Suprapubic skin (tissue), 4 donors: ENCODE measurements around the gene CDHR3. TPM values are rescaled to one million over a fixed set of nuclear protein-coding genes. Genes with fewer than 3 reads are reported as not detected.

Source experiments
- DNase-seq, 2 donors: peaks; one replicate each; pipeline ENCODE4 v3.0.0-alpha.2; 2019; ENCODE audit warnings: low spot score in 2 of 2
- H3K27ac ChIP-seq: fragments of 200-600 bp; sonication (generic); one replicate; pipeline ENCODE4 v1.5.1; 2019
- H3K27me3 ChIP-seq: fragments of 200-600 bp; sonication (generic); one replicate; pipeline ENCODE4 v1.5.1; 2019
- H3K36me3 ChIP-seq: fragments of 200-600 bp; sonication (generic); one replicate; pipeline ENCODE4 v1.5.1; 2019
- H3K4me1 ChIP-seq: fragments of 200-600 bp; sonication (generic); one replicate; pipeline ENCODE4 v1.5.1; 2019
- H3K4me3 ChIP-seq: fragments of 200-600 bp; sonication (generic); one replicate; pipeline ENCODE4 v1.5.1; 2019; ENCODE audit warnings: mild to moderate bottlenecking
- H3K9me3 ChIP-seq: fragments of 200-600 bp; sonication (generic); one replicate; pipeline ENCODE4 v1.5.1; 2019
- EP300 ChIP-seq: sonication (generic); formaldehyde crosslinking; IDR thresholded peaks from one replicate; pipeline ENCODE4 v1.6.1; 2017; ENCODE audit warnings: antibody characterized with exemption
- POLR2A ChIP-seq, 2 donors: fragments of 450-650 bp; IDR thresholded peaks; one replicate each; pipeline ENCODE4 v1.6.1; 2017; ENCODE audit warnings: antibody characterized with exemption in 2 of 2, mild to moderate bottlenecking in 2 of 2, moderate library complexity in 2 of 2
- POLR2AphosphoS5 ChIP-seq, 3 donors: sonication (generic); formaldehyde crosslinking; IDR thresholded peaks; one replicate each; pipeline ENCODE4 v1.6.1; 2017; ENCODE audit warnings: antibody characterized with exemption in 3 of 3
- WGBS: methylation state at CpG from one replicate; pipeline ENCODE4 v1.1.5; 2018; 5-methylcytosine and 5-hydroxymethylcytosine counted together
- total RNA-seq, 4 donors: library from RNA; depleted of rRNA; stranded (reverse); fragments of >200 nt; gene quantifications; one replicate each; pipeline ENCODE4 v1.1.0, GENCODE V29; 2016
- TF ChIP-seq, protein P1 (sequence below), 2 donors: fragments of 200-600 bp in 1 of 2; fragments of 450-650 bp in 1 of 2; sonication (generic) in 1 of 2; IDR thresholded peaks; one replicate each; pipeline ENCODE4 v1.5.1; 2016 to 2019; ENCODE audit warnings: antibody characterized with exemption in 2 of 2, mild to moderate bottlenecking in 1 of 2, moderate library complexity in 1 of 2

Gene CDHR3
- total RNA-seq, 4 donors from 2014 or later = 1.3 to 6.5 (median 2.7) TPM

DNA sequence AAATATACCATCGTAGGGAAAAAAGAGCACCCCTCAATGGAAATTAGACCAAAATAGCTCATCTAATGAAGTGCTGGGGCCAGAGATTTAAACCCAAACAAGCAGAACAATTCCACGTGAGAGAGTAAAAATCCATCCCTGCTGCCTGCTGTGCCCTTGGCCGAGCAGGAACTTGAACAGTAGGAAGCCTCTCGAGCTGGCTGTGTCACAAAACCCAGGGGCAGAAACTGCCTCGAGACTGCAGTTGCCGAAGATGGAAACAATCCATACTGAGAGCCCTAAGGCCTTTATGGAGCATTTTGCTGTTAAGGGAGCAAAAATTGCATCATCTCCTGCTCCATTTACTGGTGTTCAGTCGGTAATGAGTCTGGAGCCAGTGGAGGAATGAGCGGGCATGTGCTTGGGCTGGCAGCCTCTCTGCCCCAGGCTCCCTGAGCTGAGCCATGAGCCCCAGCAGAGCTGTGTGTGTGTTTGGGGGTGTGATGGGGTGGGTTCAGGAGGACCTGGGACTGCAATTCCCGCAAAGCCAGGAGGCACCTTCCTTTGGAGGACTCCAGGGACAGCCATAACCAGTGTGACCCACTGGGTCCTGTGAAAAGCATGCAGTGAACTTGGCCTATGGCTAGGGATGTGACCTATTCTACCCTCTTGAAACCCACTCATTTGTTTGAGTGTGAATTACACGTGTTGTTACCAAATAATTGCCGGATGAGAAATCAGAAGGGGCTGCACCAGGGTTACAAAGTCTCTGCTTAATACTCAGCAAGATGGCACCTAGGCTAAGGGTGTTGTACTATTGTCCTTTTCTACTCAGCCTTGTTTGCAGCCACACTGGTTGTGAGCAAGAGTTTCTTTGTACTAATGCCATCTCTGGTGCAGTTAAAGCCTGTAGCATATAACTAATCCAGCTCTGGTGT, 58.3 kb downstream of the CDHR3 start:
- Histone ChIP-seq H3K27me3 (no peaks in the 10 kb centered on the region), H3K36me3 (no peaks in the 10 kb centered on the region), H3K9me3 (no peaks in the 10 kb centered on the region), H3K4me3 (no peak overlapping the region), H3K4me1 (no peaks in the 10 kb centered on the region), H3K27ac (no peak overlapping the region)
- DNase-seq = no peak
- TF ChIP-seq, protein P1, sequence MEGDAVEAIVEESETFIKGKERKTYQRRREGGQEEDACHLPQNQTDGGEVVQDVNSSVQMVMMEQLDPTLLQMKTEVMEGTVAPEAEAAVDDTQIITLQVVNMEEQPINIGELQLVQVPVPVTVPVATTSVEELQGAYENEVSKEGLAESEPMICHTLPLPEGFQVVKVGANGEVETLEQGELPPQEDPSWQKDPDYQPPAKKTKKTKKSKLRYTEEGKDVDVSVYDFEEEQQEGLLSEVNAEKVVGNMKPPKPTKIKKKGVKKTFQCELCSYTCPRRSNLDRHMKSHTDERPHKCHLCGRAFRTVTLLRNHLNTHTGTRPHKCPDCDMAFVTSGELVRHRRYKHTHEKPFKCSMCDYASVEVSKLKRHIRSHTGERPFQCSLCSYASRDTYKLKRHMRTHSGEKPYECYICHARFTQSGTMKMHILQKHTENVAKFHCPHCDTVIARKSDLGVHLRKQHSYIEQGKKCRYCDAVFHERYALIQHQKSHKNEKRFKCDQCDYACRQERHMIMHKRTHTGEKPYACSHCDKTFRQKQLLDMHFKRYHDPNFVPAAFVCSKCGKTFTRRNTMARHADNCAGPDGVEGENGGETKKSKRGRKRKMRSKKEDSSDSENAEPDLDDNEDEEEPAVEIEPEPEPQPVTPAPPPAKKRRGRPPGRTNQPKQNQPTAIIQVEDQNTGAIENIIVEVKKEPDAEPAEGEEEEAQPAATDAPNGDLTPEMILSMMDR (IDR thresholded peaks at IDR 0.05) = no peak
- no peak for TF ChIP-seq EP300
- TF ChIP-seq POLR2A (IDR thresholded peaks at IDR 0.05) = no peak
- TF ChIP-seq POLR2AphosphoS5 (IDR thresholded peaks at IDR 0.05) = no peak
- 61% methylated on average over 8 of the region's 11 CpGs for WGBS

GRCh38 chr7:106022193-106022821, 59.2 kb downstream of the CDHR3 start:
- Histone ChIP-seq H3K27ac (no peak overlapping the region), H3K36me3 (no peaks in the 10 kb centered on the region), H3K4me3 (no peak overlapping the region), H3K4me1 (no peaks in the 10 kb centered on the region), H3K9me3 (no peaks in the 10 kb centered on the region), H3K27me3 (no peaks in the 10 kb centered on the region)
- DNase-seq = no peak
- TF ChIP-seq POLR2AphosphoS5 (IDR thresholded peaks at IDR 0.05) = no peak
- TF ChIP-seq POLR2A (IDR thresholded peaks at IDR 0.05) = no peak
- no peak for TF ChIP-seq EP300
- TF ChIP-seq, protein P1 (IDR thresholded peaks at IDR 0.05) = no peak
- 92% methylated on average over 8 of the region's 8 CpGs for WGBS

GRCh38 chr7:106023369-106024322, 60.6 kb downstream of the CDHR3 start:
- no peaks in the 10 kb centered on the region for H3K4me1 ChIP-seq
- H3K27ac ChIP-seq = no peak overlapping the region
- WGBS = 87% methylated on average over 6 of the region's 6 CpGs
- no peak overlapping the region for H3K4me3 ChIP-seq
- H3K9me3 ChIP-seq = no peaks in the 10 kb centered on the region
- no peaks in the 10 kb centered on the region for H3K36me3 ChIP-seq
- TF ChIP-seq POLR2A (IDR thresholded peaks at IDR 0.05) (no peak), POLR2AphosphoS5 (IDR thresholded peaks at IDR 0.05) (no peak), EP300 (no peak)
- TF ChIP-seq, protein P1 (IDR thresholded peaks at IDR 0.05) = no peak
- H3K27me3 ChIP-seq = no peaks in the 10 kb centered on the region
- no peak for DNase-seq

GRCh38 chr7:106026101-106026500, 63.0 kb downstream of the CDHR3 start:
- TF ChIP-seq, protein P1 (IDR thresholded peaks at IDR 0.05) = no peak
- no peak for TF ChIP-seq EP300
- TF ChIP-seq POLR2AphosphoS5 (IDR thresholded peaks at IDR 0.05) = no peak
- no peak for TF ChIP-seq POLR2A (IDR thresholded peaks at IDR 0.05)

More at GRCh38 chr7:106026101-106026500, 63.0 kb downstream of the CDHR3 start:
- Histone ChIP-seq H3K27ac (no peak overlapping the region), H3K4me1 (no peaks in the 10 kb centered on the region), H3K9me3 (no peaks in the 10 kb centered on the region), H3K4me3 (no peak overlapping the region), H3K27me3 (no peaks in the 10 kb centered on the region), H3K36me3 (no peaks in the 10 kb centered on the region)
- 80% methylated on average over 2 of the region's 2 CpGs for whole genome bisulfite sequencing
- DNase-seq = no peak
